T-helper 2 cell treated with Interferon-gamma antibody and Interleukin-4, amounts not matched to agents 5 μg/mL and 100 μg/mL, for 36 hours (primary cell): ENCODE measurements around the gene FAM118A.
"Not testable (repeated sequence)": the region's sequence is repeated elsewhere in the genome, so short reads cannot be mapped to it uniquely, and the experiment has no call there.

ENCODE experiments used
- DNase-seq: peaks from one replicate; pipeline ENCODE4 v3.0.0; 2021; ENCODE audit warnings: low spot score
- H3K27ac Mint-ChIP-seq: one replicate; pipeline ENCODE4 v1.8.0; 2021; ENCODE audit warnings: mild to moderate bottlenecking, mixed read lengths
- H3K27me3 Mint-ChIP-seq: one replicate; pipeline ENCODE4 v1.8.0; 2021; ENCODE audit warnings: low read depth, mixed read lengths
- H3K36me3 Mint-ChIP-seq: one replicate; pipeline ENCODE4 v1.8.0; 2021; ENCODE audit warnings: low read depth, mixed read lengths
- H3K4me1 Mint-ChIP-seq: one replicate; pipeline ENCODE4 v1.8.0; 2021; ENCODE audit warnings: low read depth, mixed read lengths
- H3K4me3 Mint-ChIP-seq: one replicate; pipeline ENCODE4 v1.8.0; 2022; ENCODE audit warnings: mild to moderate bottlenecking, moderate library complexity, mixed read lengths
- H3K9me3 Mint-ChIP-seq: one replicate; pipeline ENCODE4 v1.8.0; 2021; ENCODE audit warnings: mixed read lengths

The FAM118A gene

GRCh38 chr22:45272498-45272897 is 37.2 kb upstream of the FAM118A start:
- no peak overlapping the region for H3K4me3 Mint-ChIP-seq
- DNase-seq, result no peak
- H3K36me3 Mint-ChIP-seq, result no peaks in the 10 kb centered on the region
- no peaks in the 10 kb centered on the region for H3K9me3 Mint-ChIP-seq
- no peak overlapping the region for H3K27ac Mint-ChIP-seq
- peaks cover 24% of the 10 kb centered on the region for H3K27me3 Mint-ChIP-seq
- H3K4me1 Mint-ChIP-seq, result peaks cover 5% of the 10 kb centered on the region

- H3K27ac Mint-ChIP-seq, result no peak overlapping the region
- peaks cover 21% of the 10 kb centered on the region for H3K27me3 Mint-ChIP-seq
These were observed 36.2 kb upstream of the FAM118A start for GRCh38 chr22:45273452-45274075.

GRCh38 chr22:45276507-45277105 is 33.1 kb upstream of the FAM118A start:
- no peak for DNase-seq
- peaks cover 5% of the 10 kb centered on the region for H3K27me3 Mint-ChIP-seq
- no peaks in the 10 kb centered on the region for H3K9me3 Mint-ChIP-seq
- no peaks in the 10 kb centered on the region for H3K36me3 Mint-ChIP-seq
- peaks cover 3% of the 10 kb centered on the region for H3K4me1 Mint-ChIP-seq
- H3K4me3 Mint-ChIP-seq, result no peak overlapping the region
- no peak overlapping the region for H3K27ac Mint-ChIP-seq

More at GRCh38 chr22:45273452-45274075, 36.2 kb upstream of the FAM118A start:
- no peak overlapping the region for H3K4me3 Mint-ChIP-seq
- H3K4me1 Mint-ChIP-seq, result peaks cover 4% of the 10 kb centered on the region
- H3K9me3 Mint-ChIP-seq, result no peaks in the 10 kb centered on the region
- no peak for DNase-seq
- no peaks in the 10 kb centered on the region for H3K36me3 Mint-ChIP-seq

- not testable (repeated sequence) for H3K4me3 Mint-ChIP-seq, H3K4me1 Mint-ChIP-seq, H3K27ac Mint-ChIP-seq, H3K9me3 Mint-ChIP-seq, H3K36me3 Mint-ChIP-seq, DNase-seq, H3K27me3 Mint-ChIP-seq
These were observed 32.0 kb upstream of the FAM118A start for GRCh38 chr22:45277720-45278119.

- Mint-ChIP-seq H3K27me3 (peaks cover 9% of the 10 kb centered on the region), H3K36me3 (no peaks in the 10 kb centered on the region), H3K4me1 (peaks cover 3% of the 10 kb centered on the region), H3K27ac (no peak overlapping the region), H3K9me3 (no peaks in the 10 kb centered on the region), H3K4me3 (no peak overlapping the region)
- no peak for DNase-seq
These were observed 31.6 kb upstream of the FAM118A start for GRCh38 chr22:45278125-45278524.

- Mint-ChIP-seq H3K36me3 (no peaks in the 10 kb centered on the region), H3K4me1 (peaks cover 3% of the 10 kb centered on the region), H3K27me3 (peaks cover 24% of the 10 kb centered on the region), H3K4me3 (no peak overlapping the region), H3K27ac (no peak overlapping the region), H3K9me3 (no peaks in the 10 kb centered on the region)
- DNase-seq, result no peak
These were observed 29.1 kb upstream of the FAM118A start for GRCh38 chr22:45280587-45280980.

- Mint-ChIP-seq H3K27ac (no peak overlapping the region), H3K36me3 (no peaks in the 10 kb centered on the region), H3K4me1 (peaks cover 3% of the 10 kb centered on the region), H3K9me3 (no peaks in the 10 kb centered on the region), H3K27me3 (peaks cover 27% of the 10 kb centered on the region), H3K4me3 (no peak overlapping the region)
- no peak for DNase-seq
These were observed 28.7 kb upstream of the FAM118A start for GRCh38 chr22:45281010-45281409.

GRCh38 chr22:45284705-45285262 is 24.9 kb upstream of the FAM118A start, which contains the start of gene UPK3A:
TSS of gene UPK3A (plus strand) at chr22:45284949. CDS start at chr22:45285014, 65 bp downstream.
- Mint-ChIP-seq H3K4me1 (peaks cover 3% of the 10 kb centered on the region), H3K36me3 (no peaks in the 10 kb centered on the region), H3K27me3 (peaks cover 34% of the 10 kb centered on the region), H3K4me3 (no peak within 1 kb of the TSS), H3K27ac (no peak within 1 kb of the TSS), H3K9me3 (no peaks in the 10 kb centered on the region)
- DNase-seq, result peak; percentile 61

GRCh38 chr22:45285263-45286058 is 24.3 kb upstream of the FAM118A start:
- Mint-ChIP-seq H3K27me3 (peaks cover 34% of the 10 kb centered on the region), H3K4me3 (no peak overlapping the region), H3K36me3 (no peaks in the 10 kb centered on the region), H3K9me3 (no peaks in the 10 kb centered on the region), H3K4me1 (no peaks in the 10 kb centered on the region), H3K27ac (no peak overlapping the region)
- DNase-seq, result no peak

- no peaks in the 10 kb centered on the region for H3K36me3 Mint-ChIP-seq
- no peaks in the 10 kb centered on the region for H3K4me1 Mint-ChIP-seq
- H3K27ac Mint-ChIP-seq, result no peak overlapping the region
- no peaks in the 10 kb centered on the region for H3K9me3 Mint-ChIP-seq
- H3K27me3 Mint-ChIP-seq, result peaks cover 28% of the 10 kb centered on the region
- no peak for DNase-seq
- no peak overlapping the region for H3K4me3 Mint-ChIP-seq
These were observed 22.7 kb upstream of the FAM118A start for GRCh38 chr22:45286854-45287551.

GRCh38 chr22:45290410-45290936 is 19.3 kb upstream of the FAM118A start:
- peaks cover 11% of the 10 kb centered on the region for H3K27me3 Mint-ChIP-seq
- no peaks in the 10 kb centered on the region for H3K4me1 Mint-ChIP-seq
- H3K27ac Mint-ChIP-seq, result no peak overlapping the region
- DNase-seq, result no peak
- H3K4me3 Mint-ChIP-seq, result no peak overlapping the region
- no peaks in the 10 kb centered on the region for H3K36me3 Mint-ChIP-seq
- H3K9me3 Mint-ChIP-seq, result no peaks in the 10 kb centered on the region

- Mint-ChIP-seq H3K9me3 (no peaks in the 10 kb centered on the region), H3K27me3 (peaks cover 4% of the 10 kb centered on the region), H3K36me3 (no peaks in the 10 kb centered on the region), H3K27ac (no peak overlapping the region), H3K4me3 (no peak overlapping the region), H3K4me1 (peaks cover 4% of the 10 kb centered on the region)
- no peak for DNase-seq
These were observed 18.4 kb upstream of the FAM118A start for GRCh38 chr22:45291061-45291930.

- Mint-ChIP-seq H3K36me3 (no peaks in the 10 kb centered on the region), H3K4me1 (peaks cover 10% of the 10 kb centered on the region), H3K9me3 (no peaks in the 10 kb centered on the region), H3K4me3 (no peak overlapping the region), H3K27ac (no peak overlapping the region), H3K27me3 (no peaks in the 10 kb centered on the region)
- no peak for DNase-seq
These were observed 17.8 kb upstream of the FAM118A start for GRCh38 chr22:45291931-45292290.
